ENCODE data around the gene RENBP.

DNA sequence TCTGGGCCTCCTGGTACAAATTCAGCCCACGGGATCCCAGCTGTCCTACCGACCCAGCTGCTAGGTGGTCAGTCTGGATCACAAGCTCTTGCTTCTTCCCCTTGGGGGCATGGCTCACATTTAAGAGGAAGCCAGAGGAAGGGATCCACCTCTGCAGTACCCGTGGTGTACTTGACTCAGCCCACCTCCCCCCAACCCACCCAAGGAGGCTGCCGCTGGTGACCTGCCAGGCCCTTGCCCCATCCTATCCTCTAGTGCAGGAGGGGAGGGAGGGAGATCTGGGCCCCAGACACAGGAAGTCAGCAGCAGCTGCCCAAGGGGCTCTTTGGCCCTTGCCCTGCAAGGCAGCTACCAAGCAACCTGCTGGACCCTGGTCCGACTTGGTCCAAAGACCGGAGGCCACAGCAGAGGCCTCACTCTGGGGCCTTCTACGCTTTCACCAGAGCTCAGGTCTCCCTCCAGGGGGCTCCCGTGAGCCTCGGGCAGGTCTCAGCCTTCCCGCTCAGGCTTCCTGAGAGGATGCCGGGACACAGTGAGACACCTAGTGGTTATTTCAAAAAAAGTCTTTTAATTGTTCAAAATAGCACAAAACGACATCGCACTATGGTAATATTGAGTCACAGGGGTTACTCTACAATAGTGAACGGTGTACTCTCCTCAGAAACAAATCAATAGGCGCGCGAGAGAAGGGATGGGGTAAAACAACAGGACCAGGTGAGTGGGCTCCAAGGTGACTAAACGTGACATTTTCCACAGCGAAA is 2.7 kb upstream of the RENBP start:
- TF ChIP-seq, protein P1, sequence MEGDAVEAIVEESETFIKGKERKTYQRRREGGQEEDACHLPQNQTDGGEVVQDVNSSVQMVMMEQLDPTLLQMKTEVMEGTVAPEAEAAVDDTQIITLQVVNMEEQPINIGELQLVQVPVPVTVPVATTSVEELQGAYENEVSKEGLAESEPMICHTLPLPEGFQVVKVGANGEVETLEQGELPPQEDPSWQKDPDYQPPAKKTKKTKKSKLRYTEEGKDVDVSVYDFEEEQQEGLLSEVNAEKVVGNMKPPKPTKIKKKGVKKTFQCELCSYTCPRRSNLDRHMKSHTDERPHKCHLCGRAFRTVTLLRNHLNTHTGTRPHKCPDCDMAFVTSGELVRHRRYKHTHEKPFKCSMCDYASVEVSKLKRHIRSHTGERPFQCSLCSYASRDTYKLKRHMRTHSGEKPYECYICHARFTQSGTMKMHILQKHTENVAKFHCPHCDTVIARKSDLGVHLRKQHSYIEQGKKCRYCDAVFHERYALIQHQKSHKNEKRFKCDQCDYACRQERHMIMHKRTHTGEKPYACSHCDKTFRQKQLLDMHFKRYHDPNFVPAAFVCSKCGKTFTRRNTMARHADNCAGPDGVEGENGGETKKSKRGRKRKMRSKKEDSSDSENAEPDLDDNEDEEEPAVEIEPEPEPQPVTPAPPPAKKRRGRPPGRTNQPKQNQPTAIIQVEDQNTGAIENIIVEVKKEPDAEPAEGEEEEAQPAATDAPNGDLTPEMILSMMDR (IDR thresholded peaks at IDR 0.05) = peak in 2 of 3 donors; percentile 39
- TF ChIP-seq POLR2A (IDR thresholded peaks at IDR 0.05) = no peak
- TF ChIP-seq EP300 (IDR thresholded peaks at IDR 0.05) = no peak
